Measurements from ENCODE around the gene SLC38A8.

The SLC38A8 gene

DNA sequence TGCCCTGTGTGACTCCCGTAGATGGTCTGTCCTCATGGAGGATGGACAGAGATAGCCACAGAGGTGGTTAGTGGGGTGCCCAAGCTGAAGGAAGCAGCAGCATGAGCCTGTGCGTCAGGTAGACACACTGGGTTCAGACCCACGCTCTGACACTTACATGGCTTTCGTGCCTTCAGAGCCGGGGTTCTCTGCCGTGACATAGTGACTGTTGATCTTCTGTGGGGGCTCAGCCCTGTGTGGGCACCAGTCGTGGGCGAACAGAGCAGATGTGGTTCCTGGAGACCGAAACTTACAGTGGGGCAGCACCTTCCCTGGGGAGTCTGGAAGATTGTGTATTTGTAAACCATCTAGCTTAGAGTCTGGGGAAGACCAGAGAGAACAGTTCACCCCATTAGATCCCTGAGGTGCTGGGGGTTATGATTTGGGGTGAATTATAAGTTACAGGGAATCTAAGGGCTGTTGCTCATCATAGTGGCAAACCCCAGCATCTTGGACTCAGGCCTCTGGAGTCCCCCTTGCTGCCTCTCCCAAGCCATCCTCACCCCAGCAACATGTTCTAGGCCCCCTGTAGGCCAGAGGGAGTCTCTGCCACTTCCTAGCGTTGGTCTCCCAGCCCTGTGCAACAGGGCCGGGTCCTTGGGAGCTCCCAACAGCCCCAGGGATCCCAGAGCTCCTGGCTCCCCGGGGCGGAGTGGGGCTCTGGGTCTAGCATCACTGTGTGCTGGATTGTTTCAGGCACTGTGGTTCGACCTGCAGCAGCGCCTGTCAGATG, 45.9 kb downstream of the SLC38A8 start:
- no peak for DNase-seq (ENCODE audit: low read depth in 2 of 2)

DNA sequence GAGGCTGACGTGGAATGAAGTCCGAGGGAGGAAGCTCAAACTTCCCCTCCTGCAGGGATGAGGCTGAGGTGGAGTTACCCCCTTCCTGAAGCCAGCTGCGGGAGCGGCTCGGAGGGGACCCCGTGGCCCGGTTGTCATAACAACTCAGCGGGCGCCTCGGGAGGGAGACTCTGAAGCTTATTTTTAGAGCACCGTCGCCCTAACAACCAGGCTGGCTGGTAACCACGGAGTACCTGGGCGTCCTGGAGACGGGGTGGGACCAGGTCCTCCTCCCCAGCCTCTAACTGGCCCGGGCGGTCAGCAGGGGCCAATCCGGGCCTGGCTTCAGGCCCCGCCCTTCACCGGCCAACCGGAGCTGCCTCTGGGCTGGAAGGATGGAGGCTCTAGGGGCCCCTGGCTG, 46.8 kb downstream of the SLC38A8 start:
- DNase-seq (ENCODE audit: low read depth in 2 of 2): no peak

DNA sequence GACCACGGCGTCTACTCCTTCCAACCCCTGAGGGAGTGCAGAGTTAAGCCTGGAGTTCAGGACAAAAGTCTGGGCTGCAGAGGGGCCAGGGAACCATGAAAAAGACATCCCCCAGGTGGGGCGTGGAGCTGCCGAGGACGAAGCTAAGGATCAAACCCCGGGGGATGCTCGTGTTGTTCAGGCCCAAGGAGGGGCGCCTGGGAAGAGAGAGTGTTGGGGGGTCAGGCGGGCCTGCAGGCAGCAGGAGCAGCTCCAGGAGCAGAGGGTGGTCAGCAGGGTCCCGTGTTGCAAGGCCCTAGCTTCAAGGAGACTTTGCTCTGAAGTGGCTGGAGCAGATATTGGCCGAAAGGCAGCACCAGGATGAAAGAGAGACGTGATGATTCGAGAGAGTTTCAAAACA, 47.9 kb downstream of the SLC38A8 start:
- no peak for DNase-seq (ENCODE audit: low read depth in 2 of 2)

DNA sequence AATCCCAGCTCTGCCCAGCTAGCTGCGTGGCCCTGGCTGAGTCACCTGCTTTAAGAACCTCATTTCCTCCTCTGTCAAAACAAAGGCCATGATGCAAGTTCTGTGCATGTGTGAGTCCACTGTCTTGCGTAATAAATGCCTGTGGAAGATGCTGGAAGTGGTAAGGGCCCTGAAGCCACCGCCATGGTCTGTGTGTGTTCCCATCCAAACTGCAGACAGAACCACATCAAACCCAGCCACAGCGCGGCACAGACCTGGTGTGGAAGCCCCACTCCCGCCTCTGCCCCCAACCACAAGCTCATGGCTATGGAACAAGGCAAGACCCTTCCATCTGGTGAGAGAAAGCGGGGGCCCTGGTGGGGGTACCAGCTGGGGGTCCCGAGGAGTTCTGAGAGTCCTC, 48.5 kb downstream of the SLC38A8 start:
- DNase-seq (ENCODE audit: low read depth in 2 of 2): no peak

DNA sequence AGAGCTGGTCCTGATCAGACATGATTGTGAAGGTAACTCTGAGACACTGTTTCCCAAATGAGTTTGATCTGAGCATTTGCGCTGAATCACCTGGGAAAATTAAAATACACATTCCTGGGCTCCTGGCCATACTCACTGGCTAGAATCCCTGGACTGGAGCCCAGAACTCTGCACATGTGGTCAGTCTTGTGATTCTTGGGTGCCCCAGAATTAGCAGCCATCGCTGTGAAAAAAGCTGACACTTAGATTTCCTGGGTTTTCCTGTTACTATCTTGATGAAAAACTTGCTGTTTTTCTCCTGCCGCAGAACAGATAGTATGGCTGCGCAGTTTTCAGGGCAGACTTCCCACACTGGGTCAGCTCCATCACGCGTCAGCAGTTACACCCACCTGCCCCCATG, 50.0 kb downstream of the SLC38A8 start:
- no peak for DNase-seq (ENCODE audit: low read depth in 2 of 2)

DNA sequence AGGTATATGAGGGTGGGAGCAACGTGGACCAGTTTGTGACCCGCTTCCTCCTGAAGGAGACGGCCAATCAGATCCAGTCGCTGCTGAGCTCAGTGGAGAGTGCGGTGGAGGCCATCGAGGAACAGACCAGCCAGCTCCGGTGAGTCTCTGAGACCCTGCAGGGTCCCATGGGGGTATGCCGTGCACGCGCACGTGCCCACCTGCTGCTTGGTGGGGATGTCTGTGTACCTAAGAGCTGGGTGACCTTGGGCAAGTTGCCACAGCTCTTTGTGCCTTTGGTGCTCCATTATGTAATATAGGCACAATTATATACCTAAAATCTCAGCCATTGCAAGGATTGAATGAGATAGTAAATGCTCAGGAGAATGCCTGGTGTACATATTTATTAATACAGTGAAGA, 52.1 kb downstream of the SLC38A8 start:
- no peak for DNase-seq (ENCODE audit: low read depth in 2 of 2)

DNA sequence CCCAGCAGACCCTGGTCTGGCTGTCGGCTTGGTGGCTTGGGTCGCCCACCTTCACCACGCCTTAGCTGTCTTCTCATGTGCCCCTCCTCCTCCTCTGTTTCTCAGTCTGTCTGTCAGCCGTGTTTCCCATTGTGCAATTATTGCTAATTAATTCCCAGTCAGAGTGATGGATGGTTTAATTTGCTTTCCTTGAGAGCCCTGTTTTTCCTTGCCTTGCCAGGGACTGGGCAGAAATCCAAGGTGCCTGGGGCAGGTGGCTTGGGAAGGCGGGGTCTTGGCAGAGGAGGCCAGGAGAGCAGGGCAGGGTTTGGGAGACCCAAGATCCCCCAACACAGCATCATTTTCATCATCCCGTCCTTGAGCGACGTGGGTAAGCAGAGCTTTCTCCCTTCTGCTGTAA, 53.3 kb downstream of the SLC38A8 start:
- no peak for DNase-seq (ENCODE audit: low read depth in 2 of 2)

DNA sequence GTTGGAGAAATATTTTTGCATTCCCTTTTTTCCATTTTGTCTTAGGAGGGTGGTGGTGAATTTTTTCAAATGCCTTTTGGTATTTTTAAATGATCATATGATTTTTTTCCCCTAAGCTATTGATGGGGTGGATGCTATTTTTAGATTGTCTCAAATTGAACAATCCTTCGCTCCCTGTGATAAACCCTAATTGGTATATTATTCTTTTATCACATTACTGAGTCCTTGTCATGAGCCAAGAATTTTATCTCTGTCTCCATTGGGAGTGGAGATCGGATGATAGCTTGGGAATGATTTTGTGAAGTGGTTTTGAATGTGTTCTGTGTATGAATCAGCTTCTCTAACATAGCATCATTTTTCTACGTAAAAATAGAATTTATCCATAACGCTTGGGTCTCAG, 59.1 kb downstream of the SLC38A8 start:
- DNase-seq (ENCODE audit: low read depth in 2 of 2): no peak

DNA sequence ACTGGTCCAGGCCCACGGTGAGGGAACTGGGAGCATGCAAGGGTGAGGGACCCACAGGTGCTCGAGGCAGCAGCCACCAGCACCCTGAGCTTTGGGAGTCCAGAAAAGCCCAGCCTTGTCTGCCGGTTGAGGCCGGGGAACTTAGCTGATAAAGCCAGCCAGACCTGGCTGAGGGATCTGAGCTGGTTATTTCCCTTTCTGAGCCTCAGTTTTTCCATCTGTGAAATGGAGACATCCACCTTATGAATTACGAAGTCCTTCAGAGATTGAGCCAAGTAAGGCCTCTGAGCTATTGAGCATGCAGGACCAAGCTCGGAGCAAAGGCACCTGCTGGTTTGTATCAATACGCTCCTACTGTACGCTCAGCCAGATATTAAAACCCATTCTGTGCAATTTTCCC, 60.8 kb downstream of the SLC38A8 start:
- no peak for DNase-seq (ENCODE audit: low read depth in 2 of 2)

DNA sequence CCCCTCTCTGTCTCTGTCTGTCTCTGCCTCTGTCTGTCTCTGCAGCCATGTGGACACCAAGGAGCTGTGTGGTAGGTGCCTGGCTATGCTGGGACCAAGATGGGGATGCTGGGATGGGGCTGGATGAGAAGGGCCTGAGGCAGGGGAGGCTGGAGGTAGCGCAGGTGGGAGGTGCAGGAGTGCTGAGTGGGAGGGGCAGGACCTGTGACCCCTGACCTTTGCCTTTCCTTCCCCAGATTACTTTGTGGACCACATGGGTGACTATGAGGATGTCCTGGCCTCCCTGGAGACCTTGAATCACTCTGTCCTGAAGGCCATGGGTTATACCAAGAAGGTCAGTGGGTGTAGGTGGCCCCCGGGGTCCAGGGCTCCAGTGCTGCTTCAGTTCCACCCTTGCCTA, 61.8 kb downstream of the SLC38A8 start:
- no peak for DNase-seq (ENCODE audit: low read depth in 2 of 2)

DNA sequence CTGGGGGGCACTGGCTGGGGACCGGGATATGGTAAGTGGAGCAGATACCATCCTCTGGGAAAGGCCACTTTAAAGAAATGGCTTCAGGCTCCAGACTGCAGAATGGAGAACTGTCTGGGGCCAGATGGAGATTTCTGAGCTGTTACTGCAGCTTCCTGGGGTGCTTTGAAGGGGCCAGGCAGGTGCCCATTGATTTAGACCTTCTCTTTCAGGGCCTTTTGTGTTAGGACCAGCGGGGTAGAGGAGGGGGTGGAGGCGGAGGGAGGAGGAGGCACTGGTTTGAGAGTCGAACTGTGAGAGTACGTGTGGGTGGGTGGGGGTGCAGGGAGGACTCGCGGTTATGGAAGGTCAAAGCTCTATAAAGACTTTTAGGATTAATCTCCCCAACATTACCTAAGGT, 63.2 kb downstream of the SLC38A8 start:
- DNase-seq (ENCODE audit: low read depth in 2 of 2): no peak

DNA sequence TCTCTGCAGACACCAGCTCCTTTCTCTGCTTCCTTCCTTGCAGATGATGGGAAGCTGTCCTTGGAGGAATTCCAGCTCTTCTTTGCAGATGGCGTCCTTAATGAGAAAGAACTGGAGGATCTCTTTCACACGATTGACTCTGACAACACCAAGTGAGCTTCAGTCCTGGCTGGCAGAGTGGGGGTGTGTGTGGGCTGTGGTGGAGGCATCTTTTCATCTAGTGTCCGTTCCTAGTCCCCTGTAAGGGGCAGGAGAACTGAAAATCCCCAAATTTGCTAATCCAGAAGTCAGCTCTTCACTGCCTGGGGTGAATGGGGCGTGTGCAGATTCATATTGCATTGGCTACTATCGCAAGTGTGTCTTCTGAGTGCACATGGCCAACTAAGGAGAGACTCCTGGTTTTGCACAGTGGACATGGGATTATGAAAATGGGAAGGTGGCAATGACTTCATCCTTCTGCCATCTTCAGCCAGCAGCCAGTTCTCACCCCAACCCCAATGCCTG, 64.1 kb downstream of the SLC38A8 start:
- DNase-seq (ENCODE audit: low read depth in 2 of 2): no peak

DNA sequence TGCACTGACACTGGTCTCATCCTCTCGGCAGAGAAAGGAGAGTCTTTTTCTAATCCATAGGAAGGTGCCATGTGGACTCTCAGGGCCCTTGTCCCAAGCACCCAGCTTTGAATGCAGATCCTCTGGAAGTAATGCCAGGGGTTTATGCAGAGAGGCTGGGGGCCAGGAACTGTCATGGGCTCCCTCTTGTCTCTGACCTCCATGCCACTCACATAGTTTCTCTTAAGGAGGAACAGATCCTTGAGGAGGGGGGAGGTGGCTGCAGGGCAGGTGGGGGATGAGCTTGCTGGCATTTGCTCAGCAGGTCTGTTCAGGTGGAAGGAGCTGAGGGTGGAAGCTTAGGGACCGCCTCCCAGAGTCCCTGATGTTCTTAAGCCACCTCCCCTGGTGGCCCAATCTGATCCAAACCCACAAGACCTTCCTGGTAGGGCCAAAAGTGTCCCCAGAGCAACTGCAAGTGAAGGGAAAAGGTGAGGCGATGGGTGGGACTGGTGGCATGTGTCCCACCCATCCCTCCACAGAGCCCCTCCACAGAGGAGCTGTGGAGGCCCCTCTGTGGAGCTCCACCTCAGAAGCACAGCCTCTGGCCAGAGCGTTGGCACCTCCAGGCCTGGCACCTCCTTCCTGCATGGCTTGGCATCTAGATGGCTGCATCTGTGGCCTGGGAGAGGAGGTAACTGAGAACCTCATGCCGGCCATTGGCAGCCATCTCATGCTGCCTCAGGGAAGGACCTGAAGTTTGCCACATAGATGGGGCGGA, 65.4 kb downstream of the SLC38A8 start:
- DNase-seq (ENCODE audit: low read depth in 2 of 2): no peak

DNA sequence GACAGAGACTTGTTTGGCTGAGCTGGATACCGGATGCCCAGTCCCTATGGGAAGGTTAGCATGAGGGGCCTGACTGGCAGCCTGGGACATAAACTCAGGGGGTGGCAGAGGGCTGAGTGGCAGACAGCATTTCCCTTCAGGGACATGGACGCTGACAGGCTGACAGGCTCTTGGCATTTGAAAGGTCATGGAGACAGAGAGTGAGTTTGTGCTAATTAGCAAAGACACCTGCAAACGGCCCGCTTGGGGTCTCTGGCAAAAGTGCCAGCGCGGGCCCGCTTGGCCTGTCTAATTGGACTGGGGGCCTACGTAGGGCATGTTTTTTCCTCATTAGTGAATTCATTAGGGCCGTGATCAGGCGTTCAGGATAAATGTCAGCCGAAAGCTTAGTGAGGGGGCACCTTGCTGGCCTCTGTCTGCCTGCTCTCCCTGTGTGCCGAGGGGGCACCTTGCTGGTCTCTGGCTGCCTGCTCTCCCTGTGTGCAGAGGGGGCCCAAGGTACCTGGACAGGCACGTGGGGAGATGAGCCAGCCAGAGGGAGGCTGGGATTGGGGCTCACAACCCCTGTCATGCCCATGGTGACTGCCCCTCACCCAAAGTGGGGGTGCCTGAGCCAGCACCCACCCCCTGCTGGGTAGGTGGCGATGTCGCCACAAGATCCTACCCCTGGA, 66.9 kb downstream of the SLC38A8 start:
- no peak for DNase-seq (ENCODE audit: low read depth in 2 of 2)

DNA sequence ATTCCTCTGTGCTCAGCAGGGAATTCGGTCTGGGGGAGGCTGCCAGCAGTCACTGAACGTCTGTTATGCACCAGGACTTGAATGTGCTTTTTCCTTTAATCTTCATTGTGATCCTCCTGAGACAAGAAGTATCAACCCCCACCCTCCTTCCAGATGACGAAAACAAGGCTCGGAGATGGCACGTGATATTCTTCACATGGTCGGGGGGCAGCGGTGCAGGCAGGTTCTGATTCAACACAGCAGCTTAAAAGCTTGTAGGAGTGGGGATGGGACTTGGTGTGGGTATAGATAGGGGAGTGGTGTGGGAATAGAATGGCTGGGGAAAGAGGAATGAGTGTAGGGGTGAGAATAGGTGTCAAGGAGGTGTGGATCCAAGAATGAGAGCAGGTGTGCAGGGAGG, 68.1 kb downstream of the SLC38A8 start:
- no peak for DNase-seq (ENCODE audit: low read depth in 2 of 2)

DNA sequence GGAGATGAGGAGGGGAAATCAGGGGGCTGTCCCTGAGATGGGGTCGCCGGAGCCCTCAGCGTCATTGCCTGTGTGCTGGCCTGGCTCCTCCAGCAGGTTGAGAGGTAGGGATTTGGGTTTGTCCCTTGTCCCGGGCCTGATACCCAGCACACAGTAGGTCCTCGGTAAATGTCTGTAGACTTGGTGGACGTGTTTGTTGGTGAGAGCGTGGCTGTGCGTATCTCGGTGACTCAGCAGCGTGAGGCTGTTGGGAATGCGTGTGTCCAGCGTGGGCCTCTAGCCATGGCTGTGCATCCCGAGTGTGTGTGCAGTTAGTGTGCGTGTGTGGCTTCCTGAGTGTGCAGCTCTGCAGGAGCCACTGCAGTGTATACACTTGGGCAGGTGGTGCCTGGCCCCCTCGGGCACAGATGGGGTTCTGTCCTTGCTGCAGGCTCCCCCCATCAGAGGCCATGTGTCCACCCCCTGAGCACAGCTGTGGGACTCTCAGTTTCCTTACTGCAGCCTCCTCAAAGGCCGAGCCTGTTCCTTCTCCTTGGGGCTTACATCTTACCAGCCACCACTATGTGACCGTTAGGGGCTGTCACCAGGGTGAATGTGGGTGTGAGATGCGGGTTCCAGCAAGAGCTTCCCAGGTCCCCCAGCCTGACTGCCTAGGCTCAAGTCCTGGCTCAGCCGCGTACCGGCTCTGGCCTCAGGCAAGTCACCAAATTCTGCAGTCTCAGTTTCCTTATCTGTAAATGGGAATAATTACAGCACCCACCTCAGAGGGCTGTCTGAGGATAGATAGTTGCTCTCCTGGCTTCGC, 68.8 kb downstream of the SLC38A8 start:
- no peak for DNase-seq (ENCODE audit: low read depth in 2 of 2)

DNA sequence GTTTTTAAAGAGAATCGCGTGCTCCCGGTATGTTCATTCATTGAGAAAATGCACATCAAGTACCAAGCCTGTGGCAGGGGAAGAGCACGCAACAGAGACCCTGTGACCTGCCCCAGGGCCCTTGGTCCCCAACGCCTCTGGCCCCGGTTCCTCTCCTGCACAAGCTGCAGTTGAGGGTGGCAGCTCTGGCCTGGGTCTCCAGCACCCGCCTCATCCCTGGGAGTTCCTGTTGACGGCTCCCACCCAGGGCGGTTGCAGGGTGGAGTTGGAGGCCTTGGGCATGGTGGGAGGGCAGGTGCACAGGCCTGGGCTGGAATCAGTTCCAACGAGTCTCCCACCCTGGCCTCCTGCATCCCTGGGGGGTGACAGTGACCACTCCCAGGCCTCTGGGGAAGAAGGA, 69.5 kb downstream of the SLC38A8 start:
- no peak for DNase-seq (ENCODE audit: low read depth in 2 of 2)

DNA sequence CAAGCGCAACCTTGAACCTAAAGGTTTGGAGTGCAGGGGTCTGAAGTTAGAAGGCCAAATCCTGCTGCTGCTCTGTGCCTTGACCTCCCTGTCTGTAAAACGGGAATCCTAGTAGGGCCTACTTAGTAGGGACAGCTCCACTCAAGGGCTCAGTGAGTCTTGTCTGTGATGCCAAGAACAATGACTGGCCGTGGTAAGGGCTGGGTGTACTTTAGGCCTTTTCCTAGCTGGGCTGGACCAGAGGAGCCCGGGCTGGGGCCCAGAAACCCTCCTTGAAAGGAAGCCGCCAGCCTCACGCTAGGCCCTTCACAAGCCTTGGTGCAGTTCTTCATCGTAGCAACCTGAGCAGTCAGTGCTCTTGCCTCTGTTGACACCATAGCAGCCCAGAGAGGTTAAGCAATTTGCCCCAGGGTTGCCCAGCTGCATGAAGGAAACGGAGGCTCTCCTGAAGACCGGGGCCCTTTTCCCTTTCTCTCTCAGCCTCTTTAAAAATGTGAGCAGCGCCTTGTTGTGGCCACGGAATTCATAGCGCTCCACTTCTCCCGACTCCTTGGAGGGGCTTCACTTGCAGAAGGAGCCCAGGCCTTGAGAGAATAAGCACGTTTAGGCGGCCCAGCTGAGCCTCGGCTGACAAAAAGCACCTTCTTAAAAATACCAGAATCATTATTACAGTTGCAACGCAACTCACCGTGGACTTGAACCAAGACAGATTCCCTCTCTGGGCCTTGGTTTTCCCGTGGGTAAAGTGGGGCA, 70.2 kb downstream of the SLC38A8 start:
- no peak for DNase-seq (ENCODE audit: low read depth in 2 of 2)

DNA sequence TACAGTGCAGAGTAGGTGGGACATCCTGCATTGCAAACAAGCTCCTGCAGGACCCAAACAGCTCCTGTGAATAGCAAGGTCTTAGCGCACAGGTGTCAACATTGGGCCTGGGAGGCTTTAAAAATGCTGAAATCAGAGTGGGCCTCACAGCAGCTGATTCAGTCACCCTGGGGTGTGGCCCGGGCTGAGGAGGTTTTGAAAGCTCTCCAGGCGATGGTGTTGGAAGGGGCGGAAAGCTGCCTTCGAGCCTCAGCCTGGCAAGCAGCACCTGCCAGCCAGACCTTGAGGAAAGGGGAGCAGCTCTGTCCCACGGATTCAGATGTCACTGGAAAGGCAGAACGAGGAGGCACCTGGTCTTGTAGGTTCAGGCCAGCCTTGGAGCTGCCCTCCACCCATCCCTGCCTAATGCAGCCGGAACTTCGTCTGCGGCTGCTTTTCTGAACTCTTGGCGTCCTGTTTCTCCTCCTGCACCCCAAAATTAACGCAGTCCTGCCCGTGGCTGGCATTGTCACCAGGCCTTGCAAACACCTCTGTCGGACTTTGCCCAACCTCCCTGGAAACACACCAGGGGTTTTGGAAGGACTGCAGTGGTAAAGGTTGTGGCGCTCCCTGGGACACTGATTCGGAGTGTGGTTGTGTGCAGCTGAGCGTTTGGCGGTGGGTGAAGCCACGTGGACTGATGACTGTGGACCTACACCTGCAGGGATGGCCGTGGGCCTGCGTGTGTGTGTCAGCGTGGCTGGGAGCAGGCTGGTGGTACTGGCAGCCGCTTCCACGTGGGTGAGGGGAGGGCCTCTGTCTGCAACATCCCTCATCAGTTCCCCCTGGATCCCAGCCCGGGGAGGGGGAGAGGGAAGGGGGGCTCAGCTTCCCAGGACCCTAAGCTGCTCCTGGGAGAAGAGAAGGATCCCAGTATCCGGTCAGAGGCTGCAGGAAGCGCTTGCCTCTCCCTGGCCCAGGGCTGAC, 71.1 kb downstream of the SLC38A8 start:
- no peak for DNase-seq (ENCODE audit: low read depth in 2 of 2)

DNA sequence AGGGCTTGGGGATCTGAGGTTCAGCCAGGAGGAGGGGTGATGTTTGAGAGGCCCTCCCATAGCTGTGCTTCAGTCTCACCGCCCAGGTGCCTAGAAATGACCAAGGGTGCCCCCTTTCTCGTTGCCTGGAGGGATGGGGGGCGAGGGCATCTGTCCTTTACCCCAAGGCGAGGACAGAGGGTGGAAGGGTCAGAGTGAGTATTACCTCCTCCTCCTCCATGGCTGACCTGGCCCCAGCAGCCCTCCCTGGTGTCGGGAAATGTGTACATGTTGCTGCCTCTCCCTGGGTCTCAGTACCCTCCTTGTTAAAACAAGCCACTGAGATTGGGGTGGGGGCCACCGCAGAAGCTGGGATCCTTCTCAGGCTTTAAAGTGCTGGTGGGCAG, 72.2 kb downstream of the SLC38A8 start:
- no peak for DNase-seq (ENCODE audit: low read depth in 2 of 2)
